ENCODE data around the gene KRT86. TPM values are rescaled to one million over a fixed set of nuclear protein-coding genes. Genes with fewer than 3 reads are reported as not detected.

Gene KRT86
- total RNA-seq, 4 donors from 2014 or later = 3.6 TPM; not detected in 3

GRCh38 chr12:52291267-52291935, 17.0 kb downstream of the KRT86 start, which contains the start of gene KRT81:
TSS of gene KRT81 (minus strand) at chr12:52291534. CDS start at chr12:52291465, 69 bp downstream.
- H3K27me3 ChIP-seq = peaks cover 5% of the 10 kb centered on the region
- no peaks in the 10 kb centered on the region for H3K9me3 ChIP-seq
- intact Hi-C loops (cut with DNase I; ENCODE audit: low total_unique reads) = no loop called here
- in situ Hi-C loops (cut with MboI; ENCODE audit: low pct_ligation_motif_present in 1 of 4, low pct_unique_long_range_greater_than_20kb in 1 of 4, low sequenced_read_pairs in 3 of 4) = no loop called here
- H3K4me3 ChIP-seq = no peak within 1 kb of the TSS
- no peaks in the 10 kb centered on the region for H3K36me3 ChIP-seq
- DNase-seq = no peak
- WGBS, 2 donors (ENCODE audit: low coverage in 1 of 2) = 67% methylated on average over 24 of the region's 32 CpGs; no CpG with 5 or more reads in 1 of the 2 donors
- no peak for TF ChIP-seq POLR2AphosphoS5 (IDR thresholded peaks at IDR 0.05)
- no peak for TF ChIP-seq POLR2A (IDR thresholded peaks at IDR 0.05)
- no peak for TF ChIP-seq CTCF (IDR thresholded peaks at IDR 0.05)
- no peak for TF ChIP-seq EP300 (IDR thresholded peaks at IDR 0.05; ENCODE audit: low read depth)
- no peak within 1 kb of the TSS for H3K27ac ChIP-seq
- H3K4me1 ChIP-seq = no peaks in the 10 kb centered on the region

- Histone ChIP-seq H3K36me3 (no peaks in the 10 kb centered on the region), H3K27ac (no peak overlapping the region), H3K4me3 (no peak overlapping the region), H3K27me3 (peaks cover 14% of the 10 kb centered on the region), H3K4me1 (no peaks in the 10 kb centered on the region), H3K9me3 (no peaks in the 10 kb centered on the region)
- TF ChIP-seq CTCF (IDR thresholded peaks at IDR 0.05) = no peak
- no peak for TF ChIP-seq EP300 (IDR thresholded peaks at IDR 0.05; ENCODE audit: low read depth)
- no peak for TF ChIP-seq POLR2AphosphoS5 (IDR thresholded peaks at IDR 0.05)
- TF ChIP-seq POLR2A (IDR thresholded peaks at IDR 0.05) = no peak
- no peak for DNase-seq
- in situ Hi-C loops (cut with MboI; ENCODE audit: low pct_ligation_motif_present in 1 of 4, low pct_unique_long_range_greater_than_20kb in 1 of 4, low sequenced_read_pairs in 3 of 4) = no loop called here
- WGBS, 2 donors (ENCODE audit: low coverage in 1 of 2) = 84% methylated on average over 1 of the region's 1 CpG; no CpG with 5 or more reads in 1 of the 2 donors
- intact Hi-C loops (cut with DNase I; ENCODE audit: low total_unique reads) = no loop called here
These were observed 19.5 kb downstream of the KRT86 start for GRCh38 chr12:52293926-52294325.

GRCh38 chr12:52294803-52295202, 20.4 kb downstream of the KRT86 start:
- no peak for DNase-seq
- Histone ChIP-seq H3K36me3 (no peaks in the 10 kb centered on the region), H3K27me3 (peaks cover 14% of the 10 kb centered on the region), H3K4me3 (no peak overlapping the region), H3K27ac (no peak overlapping the region), H3K4me1 (no peaks in the 10 kb centered on the region), H3K9me3 (no peaks in the 10 kb centered on the region)
- in situ Hi-C loops (cut with MboI; ENCODE audit: low pct_ligation_motif_present in 1 of 4, low pct_unique_long_range_greater_than_20kb in 1 of 4, low sequenced_read_pairs in 3 of 4) = no loop called here
- intact Hi-C loops (cut with DNase I; ENCODE audit: low total_unique reads) = no loop called here
- 32% methylated on average over 1 of the region's 1 CpG; no CpG with 5 or more reads in 1 of the 2 donors for WGBS, 2 donors (ENCODE audit: low coverage in 1 of 2)
- TF ChIP-seq CTCF (IDR thresholded peaks at IDR 0.05) = no peak
- TF ChIP-seq POLR2AphosphoS5 (IDR thresholded peaks at IDR 0.05) = no peak
- TF ChIP-seq EP300 (IDR thresholded peaks at IDR 0.05; ENCODE audit: low read depth) = no peak
- TF ChIP-seq POLR2A (IDR thresholded peaks at IDR 0.05) = no peak

GRCh38 chr12:52295663-52296062, 21.2 kb downstream of the KRT86 start:
- H3K4me1 ChIP-seq = no peaks in the 10 kb centered on the region
- intact Hi-C loops (cut with DNase I; ENCODE audit: low total_unique reads) (no loop called here), in situ Hi-C loops (cut with MboI; ENCODE audit: low pct_ligation_motif_present in 1 of 4, low pct_unique_long_range_greater_than_20kb in 1 of 4, low sequenced_read_pairs in 3 of 4) (no loop called here)
- H3K4me3 ChIP-seq = no peak overlapping the region
- TF ChIP-seq POLR2AphosphoS5 (IDR thresholded peaks at IDR 0.05) (no peak), EP300 (IDR thresholded peaks at IDR 0.05; ENCODE audit: low read depth) (no peak), CTCF (IDR thresholded peaks at IDR 0.05) (no peak), POLR2A (IDR thresholded peaks at IDR 0.05) (no peak)
- DNase-seq = no peak
- H3K36me3 ChIP-seq = no peaks in the 10 kb centered on the region
- no peaks in the 10 kb centered on the region for H3K9me3 ChIP-seq
- 68% methylated on average over 1 of the region's 1 CpG; no CpG with 5 or more reads in 1 of the 2 donors for WGBS, 2 donors (ENCODE audit: low coverage in 1 of 2)
- no peak overlapping the region for H3K27ac ChIP-seq
- peaks cover 14% of the 10 kb centered on the region for H3K27me3 ChIP-seq

All from transverse colon (tissue), 4 donors.